CD4-positive, alpha-beta T cell treated with Interleukin-17A for 1 hour (primary cell): ENCODE results near the gene ELP5.

Experiments
- DNase-seq: peaks from one replicate; pipeline ENCODE4 v3.0.0-alpha.2; 2020

ELP5 gene

DNA sequence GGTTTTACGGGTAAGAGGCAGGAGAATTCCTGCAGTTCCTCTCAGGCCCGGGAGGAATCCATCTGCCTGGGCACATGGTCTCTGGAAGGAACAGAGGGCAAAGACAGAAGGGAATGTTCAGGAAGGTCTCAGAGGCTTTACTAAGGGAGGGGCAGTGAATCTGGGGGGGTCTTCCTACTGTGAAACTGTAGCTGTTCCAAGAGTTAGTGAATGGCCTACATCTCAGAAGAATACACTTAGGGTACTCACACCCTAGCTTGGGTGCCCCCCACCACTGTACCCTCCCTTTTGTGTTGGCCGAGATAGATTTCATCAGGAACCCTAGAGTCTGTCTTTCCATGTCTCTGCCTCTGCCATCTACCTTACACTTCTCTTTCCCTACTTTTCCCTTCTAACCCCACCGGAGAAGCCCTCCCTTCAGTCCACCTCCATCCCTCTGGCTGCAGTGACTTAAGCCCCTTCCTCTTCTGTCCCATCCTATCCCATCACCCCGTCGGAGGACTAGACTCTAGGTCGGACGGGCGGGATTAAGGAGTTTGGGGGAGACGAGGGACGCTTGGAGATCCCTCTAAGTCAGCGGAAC lies 32.7 kb upstream of the ELP5 start:
- no peak for DNase-seq

DNA sequence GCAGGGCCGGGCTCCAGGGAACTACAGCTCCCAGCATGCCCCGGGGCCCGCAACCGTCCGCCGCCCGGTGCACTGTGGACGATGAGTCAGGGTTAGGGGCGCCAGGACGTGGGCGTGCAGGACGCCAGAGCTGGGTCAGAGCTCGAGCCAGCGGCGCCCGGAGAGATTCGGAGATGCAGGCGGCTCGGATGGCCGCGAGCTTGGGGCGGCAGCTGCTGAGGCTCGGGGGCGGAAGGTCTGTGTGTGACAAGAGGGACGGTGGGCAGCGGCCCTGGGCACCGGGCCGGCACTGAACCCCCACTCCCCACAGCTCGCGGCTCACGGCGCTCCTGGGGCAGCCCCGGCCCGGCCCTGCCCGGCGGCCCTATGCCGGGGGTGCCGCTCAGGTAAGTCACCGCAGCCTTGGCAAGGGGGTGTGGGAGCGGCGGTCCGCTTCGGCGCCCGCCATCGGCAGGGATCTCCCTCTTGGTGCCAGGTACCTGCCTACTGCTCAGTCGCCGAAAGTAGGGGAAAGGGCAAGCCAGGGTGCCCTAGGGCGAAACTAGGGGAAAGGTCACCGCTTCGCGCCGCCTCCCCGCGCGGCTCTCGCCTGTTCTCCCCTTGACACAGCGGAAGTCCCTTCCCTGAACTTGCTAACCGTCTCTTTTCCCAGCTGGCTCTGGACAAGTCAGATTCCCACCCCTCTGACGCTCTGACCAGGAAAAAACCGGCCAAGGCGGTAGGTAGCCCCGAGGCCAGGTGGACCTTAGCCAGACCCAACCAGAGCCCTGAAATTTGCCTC lies 32.0 kb upstream of the ELP5 start, which contains the start of the genes ACADVL and DLG4:
Gene ACADVL, plus strand, starts transcription at position 127 of the 781 bp plus-strand sequence. Its CDS starts 47 bp downstream, at position 174.
Gene DLG4, minus strand, starts transcription at position 25 of the 781 bp plus-strand sequence.
- DNase-seq: peak; percentile 81

DNA sequence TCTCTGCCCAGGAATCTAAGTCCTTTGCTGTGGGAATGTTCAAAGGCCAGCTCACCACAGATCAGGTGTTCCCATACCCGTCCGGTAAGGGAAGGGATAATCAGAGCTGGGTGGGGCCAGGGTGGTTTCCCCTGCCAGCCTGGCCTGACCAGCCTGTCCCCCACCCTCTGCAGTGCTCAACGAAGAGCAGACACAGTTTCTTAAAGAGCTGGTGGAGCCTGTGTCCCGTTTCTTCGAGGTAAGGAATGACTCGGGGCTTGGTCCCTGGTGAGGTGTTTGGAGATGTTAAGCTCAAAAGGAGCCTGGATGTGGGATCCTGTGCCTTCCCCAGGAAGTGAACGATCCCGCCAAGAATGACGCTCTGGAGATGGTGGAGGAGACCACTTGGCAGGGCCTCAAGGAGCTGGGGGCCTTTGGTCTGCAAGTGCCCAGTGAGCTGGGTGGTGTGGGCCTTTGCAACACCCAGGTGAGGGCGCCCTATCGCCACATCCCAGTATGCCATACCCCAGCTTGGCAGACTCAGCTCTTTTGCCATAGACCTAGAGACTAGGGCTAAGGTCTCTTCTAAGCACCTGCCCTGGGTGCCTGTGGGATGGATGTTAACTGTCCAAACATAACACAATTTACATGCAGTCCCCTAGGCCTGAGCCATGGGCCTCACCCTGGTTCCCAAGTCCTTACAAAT lies 31.3 kb upstream of the ELP5 start:
- peak; percentile 71 for DNase-seq

DNA sequence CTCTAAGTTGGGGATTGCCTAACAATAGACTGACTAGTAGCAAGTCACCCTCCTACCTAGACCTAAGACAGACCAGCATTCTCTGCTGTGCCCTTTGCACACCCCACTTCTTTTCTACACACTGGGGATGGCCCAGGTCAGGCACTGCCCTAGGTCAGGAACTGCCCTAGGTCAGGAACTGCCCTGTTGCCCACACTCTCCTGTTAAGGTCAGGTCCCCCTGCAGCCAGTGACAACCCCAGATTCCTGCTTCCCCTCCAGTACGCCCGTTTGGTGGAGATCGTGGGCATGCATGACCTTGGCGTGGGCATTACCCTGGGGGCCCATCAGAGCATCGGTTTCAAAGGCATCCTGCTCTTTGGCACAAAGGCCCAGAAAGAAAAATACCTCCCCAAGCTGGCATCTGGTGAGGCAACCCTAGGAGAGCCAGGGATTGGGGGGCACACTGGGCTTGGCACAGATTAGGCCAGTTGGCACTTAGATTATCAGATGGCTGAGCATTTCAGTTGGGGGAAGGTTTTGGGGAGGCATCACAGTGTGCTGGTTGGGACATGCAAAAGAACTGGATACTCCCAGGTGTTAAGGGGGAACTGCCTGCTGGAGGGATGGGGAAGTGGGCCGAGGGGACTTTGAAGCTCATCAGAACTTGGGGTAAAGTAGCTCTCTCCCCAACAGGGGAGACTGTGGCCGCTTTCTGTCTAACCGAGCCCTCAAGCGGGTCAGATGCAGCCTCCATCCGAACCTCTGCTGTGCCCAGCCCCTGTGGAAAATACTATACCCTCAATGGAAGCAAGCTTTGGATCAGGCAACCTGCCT lies 30.5 kb upstream of the ELP5 start:
- DNase-seq: no peak

DNA sequence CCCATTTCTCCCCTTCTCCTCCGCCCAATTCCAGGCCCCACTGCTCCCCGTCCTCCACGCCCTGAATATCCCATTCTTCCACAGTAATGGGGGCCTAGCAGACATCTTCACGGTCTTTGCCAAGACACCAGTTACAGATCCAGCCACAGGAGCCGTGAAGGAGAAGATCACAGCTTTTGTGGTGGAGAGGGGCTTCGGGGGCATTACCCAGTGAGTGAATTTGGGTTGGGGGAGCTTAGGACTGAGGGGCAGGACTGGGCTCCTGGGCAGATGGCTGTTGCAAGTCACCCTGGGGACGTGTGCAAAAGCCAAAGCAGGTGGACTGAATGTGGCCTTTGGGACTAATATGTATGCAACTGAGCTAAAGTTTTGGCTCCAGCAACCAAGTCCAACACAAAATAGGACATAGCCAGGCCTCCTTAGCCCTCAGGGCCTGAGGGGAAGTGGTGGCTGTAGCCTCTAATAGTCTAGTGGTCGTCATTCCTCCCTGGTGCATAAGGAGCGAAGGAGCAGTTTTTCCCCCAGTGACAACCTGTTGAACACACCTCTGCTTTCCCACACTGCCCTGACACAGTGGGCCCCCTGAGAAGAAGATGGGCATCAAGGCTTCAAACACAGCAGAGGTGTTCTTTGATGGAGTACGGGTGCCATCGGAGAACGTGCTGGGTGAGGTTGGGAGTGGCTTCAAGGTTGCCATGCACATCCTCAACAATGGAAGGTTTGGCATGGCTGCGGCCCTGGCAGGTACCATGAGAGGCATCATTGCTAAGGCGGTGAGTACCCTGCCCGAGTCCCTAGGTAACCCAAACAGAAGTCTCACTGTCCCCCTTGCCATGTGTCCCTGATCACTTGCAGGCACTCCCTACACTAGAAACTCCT lies 29.7 kb upstream of the ELP5 start:
- no peak for DNase-seq

DNA sequence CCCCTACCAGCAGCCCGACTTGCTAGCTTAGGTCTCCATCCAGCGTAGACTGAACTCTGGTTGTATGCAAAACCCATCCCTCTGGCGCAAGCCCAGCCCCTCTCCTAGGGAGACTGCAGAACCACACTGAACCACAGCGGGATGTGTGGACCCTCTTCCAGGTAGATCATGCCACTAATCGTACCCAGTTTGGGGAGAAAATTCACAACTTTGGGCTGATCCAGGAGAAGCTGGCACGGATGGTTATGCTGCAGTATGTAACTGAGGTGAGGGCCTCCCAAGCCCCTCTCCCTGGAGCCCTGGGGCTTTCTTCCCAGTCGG lies 29.1 kb upstream of the ELP5 start:
- DNase-seq: no peak

DNA sequence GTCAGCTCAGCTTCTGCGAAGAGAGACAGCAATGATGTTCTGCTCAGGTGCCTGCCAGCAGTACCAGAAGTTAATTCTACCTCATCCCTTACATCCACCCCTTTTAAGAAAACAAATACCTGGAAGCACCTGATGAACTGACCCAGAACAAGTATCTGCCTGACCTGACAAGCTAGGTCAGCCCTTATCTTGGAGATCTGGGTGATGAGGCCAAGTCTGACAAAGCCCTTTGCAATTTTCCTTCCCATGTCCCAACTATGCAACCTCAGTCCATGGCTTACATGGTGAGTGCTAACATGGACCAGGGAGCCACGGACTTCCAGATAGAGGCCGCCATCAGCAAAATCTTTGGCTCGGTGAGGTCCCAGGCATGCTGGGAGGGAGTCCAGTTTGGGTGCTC lies 28.6 kb upstream of the ELP5 start:
- DNase-seq: no peak

DNA sequence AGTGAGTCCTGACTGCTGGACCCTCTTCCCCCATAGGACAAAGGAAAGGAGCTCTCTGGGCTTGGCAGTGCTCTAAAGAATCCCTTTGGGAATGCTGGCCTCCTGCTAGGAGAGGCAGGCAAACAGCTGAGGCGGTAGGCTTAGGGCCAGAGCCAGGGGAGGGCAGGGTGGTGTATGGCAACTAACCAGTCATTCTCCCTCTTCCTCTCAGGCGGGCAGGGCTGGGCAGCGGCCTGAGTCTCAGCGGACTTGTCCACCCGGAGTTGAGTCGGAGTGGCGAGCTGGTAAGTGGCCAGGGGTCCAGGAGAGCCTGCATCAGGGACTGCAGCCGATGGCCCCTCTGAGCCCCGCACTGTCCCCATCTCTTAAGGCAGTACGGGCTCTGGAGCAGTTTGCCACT lies 27.9 kb upstream of the ELP5 start:
- DNase-seq: no peak

DNA sequence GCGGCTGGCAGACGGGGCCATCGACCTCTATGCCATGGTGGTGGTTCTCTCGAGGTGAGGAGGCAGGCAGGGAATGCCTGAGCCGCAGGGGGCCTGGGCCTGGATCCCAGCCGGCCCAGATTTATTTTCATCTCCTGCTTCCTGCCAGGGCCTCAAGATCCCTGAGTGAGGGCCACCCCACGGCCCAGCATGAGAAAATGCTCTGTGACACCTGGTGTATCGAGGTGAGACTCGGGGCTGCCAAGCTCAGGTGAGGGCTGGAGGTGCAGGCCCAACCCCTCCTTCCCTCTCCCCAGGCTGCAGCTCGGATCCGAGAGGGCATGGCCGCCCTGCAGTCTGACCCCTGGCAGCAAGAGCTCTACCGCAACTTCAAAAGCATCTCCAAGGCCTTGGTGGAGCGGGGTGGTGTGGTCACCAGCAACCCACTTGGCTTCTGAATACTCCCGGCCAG lies 27.3 kb upstream of the ELP5 start:
- no peak for DNase-seq

DNA sequence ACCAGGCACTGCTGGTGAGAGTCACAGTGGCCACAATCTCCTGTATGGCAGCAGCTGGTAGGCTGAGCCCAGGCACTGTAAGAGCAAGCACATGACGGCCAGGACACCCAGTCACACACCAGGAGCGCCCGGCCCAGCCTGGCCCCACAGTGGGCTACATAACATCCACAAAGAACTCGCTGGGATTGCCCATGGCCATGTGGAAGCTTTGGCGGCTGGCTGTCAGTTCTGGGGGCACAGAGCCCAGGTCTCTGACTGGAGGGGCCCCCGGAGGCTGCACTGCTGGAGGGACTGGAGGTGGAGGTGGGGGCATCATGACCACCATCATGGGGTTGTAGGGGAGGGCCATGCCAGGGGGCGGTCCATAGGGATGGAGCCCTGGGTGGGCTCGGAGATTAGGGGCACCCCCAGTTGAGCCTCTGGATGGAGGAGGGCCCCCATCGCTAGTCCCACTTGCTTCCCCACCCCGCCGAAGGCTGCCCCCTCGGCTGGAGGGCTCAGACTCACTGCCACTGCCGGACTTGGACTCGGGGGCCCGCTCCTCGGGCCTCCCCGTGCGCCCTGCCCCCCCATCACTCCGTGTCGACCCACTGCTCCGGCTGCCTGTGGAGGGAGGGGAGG lies 26.2 kb upstream of the ELP5 start:
- no peak for DNase-seq

DNA sequence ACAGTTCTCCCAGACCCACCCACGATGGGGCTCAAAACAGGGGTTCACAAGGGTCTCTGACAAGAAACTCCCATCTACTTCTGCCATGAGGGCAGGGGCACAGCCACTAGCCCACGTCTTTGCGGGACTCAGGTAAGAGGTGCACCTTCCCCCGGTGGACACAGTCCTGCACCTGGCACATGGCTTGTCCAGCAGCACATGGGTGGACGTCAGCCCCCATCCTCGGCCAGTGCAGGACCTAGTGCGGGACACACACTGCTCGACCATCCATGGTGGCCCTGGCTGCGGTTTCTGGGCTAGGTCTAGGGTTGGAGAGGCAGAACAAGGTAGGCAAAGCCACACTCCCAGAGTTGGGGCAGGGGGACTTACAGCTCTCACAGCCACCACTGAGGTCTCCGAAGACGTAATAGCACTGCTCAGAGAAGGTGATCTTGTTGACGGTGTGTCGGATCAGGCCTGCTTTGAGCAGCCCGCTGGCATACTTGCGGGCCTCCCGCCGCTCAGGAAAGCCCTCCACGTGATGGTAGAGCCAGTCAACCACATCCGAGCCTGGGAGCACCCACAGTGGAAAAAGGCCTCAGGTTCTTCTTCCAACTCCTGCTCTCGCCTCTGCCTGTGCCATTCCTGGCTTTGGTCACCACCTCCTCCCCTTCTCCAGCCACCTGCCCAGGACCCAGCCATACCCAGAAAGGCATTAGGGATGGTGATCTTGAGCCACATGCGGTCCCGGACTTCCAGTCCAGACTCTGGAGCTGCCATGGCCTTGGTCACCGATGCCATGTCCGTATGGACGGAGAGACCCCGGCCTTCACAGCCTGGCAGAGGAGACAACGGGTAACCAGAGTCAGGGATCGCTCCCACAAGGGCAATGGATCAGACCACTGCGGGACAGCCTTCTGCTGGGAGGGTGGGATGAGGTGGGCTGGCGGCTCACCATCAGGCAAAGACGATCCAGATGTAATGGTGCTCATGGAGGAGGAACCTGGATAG lies 25.0 kb upstream of the ELP5 start:
- no peak for DNase-seq

DNA sequence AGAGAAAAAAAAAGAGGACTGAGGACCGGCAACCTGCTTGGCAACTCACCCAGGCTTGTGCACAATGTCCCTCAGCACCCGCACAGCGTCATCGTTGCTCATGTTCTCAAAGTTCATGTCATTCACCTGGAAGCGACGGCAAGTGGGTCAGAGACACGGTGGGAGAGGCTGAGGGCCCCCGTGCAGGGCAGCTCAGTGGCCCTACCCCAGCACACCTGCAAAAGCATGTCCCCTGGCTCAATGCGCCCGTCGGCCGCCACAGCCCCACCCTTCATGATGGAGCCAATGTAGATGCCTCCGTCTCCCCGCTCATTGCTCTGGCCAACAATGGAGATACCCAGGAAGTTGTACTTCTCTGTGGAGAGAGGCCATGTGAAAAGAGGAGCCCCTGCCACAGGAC lies 23.1 kb upstream of the ELP5 start:
- no peak for DNase-seq

DNA sequence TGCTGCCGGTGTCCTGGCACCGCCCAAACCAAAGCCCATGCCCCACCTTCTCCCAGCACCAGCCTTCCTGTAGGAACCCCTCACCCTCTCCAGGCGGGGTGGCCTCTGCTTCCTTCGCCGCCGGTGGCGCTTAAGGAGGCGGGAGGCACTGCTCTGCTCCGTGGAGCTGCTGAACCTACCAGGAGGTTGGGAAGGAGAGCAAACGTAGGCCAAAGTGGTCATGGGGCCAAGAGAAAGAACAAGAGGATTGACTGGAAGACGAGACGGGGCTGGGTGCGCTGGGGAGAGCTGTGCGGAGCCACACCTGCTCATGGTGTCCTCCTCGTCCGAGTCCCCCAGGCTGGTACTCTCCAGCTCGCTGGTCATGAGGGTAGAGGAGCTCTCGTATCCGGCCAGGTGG lies 22.5 kb upstream of the ELP5 start:
- DNase-seq: no peak

DNA sequence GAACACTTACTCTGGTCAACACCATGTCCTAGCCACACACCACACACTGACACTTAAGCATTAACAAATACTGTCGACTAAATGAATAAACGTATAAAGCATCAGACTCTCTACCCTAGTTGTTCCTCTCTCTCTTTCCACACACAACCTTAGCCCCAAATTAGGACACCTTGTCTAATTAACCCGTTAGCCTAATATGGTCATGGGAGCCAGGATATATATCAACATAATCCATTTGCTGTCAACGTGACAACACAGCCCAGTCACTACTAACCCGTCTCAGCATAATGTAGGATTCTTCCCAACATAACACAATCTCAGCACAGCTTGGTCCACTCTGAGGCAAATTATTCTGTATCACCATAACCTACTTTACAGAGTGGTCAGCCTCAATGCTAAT lies 19.9 kb upstream of the ELP5 start:
- DNase-seq: no peak

DNA sequence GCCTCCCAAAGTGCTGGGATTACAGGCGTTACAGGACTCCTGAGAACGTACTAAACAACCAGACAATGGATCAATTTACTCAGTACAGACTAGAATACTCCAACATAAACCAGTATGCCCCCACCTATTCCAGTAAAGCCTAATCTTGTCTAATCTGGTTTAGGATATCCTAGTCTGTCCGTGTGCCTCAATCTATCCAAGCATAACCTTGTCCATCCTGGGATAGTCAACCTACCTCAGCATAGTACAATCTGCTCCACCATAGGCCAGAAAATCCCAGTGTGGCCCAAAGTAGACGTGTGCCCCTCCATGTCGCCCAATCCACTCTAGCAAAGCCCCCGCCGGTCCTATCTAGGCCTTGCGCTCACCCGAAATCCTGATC lies 18.3 kb upstream of the ELP5 start:
- no peak for DNase-seq

DNA sequence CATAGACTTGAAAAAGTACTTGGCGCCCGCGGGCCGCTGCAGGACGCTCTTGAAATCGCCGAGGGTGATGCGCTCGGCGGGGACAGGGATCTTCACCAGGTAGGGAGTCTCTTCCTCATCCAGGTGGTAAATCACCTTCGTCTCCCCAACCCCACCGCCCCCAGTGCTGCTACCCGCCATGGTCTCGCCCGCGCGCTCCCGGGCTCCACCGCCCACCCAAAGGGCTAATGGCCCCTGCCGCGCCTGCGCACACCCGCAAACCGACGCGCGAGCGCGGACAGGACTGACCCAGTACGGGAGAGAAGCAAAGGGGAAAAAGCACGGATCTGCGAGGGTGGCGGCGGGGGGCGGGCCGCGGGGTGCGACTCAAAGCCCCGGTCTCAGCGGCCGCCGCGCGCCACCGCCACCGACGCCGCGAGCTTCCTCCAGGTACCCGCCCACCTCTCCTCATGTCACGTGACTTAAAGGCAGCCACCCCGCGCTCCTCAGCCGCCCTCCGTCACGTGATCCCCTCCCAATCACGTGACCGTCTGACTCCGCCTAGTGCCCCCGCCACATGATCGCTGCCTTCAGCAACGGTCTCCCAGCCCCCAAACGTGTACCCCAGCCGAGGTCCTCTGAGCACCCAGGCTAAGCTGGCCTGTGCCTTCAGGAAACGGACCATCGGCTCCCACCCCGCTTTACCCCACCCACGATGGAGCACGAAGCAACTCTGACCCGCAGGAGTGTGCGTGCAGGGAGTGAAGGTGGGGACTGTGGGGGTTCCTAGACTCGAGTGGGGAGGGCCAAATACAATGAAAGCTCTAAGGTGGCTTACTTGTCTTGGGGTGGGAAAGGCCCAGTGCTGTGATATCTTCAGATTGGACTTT lies 17.7 kb upstream of the ELP5 start, which contains the start of gene DVL2:
Gene DVL2, minus strand, starts transcription at position 435 of the 869 bp plus-strand sequence. Its CDS starts 255 bp downstream, at position 180.
- peak; percentile 96 for DNase-seq

DNA sequence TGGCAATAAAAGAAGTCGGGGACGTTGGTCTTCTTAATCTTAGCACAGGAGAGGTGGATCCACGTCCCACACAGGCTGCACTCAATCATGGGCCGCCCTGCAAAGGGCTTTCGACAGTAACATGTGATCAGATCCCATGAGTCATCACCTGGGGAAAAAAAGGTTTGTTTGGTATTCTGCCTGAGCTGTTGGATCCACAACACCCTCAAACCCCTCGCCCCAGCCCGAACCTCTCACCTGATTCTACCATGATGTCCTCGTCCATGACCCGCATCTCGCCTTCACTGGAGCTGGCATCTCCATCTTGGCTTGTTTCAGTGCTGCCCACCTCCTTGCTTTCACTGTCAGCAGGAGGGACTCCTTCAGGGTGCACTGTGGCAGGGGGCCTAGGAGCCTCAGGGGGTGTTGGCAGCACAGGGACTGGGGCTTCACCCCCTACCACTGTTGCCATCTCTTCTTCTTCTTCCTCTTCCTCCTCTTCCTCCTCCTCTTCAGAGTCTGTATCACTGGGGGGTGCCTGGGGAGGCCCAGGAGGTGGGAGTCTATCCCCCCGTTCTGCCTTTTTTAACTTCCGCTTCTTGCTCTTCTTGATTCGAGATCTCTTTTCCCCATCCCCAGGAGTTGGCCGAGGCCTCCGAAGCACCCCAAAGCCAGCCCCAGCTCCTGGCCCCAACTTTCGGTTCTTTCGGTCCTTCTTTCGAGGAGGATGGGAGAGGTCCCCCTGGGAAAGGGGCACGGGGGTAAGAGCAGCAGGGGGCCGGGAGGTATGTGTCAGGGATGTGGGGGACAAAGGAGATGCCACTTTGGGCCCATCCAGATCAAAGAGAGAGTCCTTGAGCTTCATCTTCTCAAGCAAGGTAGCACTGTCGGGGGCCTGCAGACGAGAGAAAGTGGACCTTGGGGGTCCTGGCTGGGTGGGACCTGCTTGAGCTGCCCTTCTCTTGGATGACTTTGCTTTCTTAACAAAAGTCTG lies 16.0 kb upstream of the ELP5 start:
- no peak for DNase-seq

DNA sequence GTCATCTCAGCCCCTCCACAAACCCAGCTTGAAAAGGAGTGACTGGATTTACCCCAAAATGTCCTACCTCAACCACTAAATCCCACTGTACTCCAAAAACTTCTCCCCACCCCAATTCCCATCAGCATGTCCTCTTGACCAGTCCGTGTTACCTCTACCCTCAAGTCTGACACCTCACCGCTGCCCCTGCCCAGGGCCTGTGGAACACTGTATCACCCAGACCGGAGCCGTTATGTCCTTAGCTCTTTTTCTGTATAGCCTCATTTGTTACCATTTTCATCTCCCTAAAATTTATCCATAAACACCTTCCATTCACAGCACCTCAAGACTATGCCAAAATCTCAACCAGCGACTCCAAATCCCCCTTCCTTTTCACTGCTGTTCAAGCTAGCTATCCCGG lies 15.2 kb upstream of the ELP5 start:
- DNase-seq: no peak
